ENCODE results near the gene XCL1. TPM values are rescaled to one million over a fixed set of nuclear protein-coding genes. Genes with fewer than 3 reads are reported as not detected.
A peak's percentile ranks its signal among the peaks of the same experiment; 100 is the strongest.

XCL1 gene
- total and polyA plus RNA-seq, 2 experiments from 2014 or later = not detected

- Histone ChIP-seq H3K4me2 (ENCODE audit: unreplicated experiment) (peak overlapping the region; percentile 59), H3K79me2 (ENCODE audit: insufficient read depth) (no peaks in the 10 kb centered on the region), H3F3A (ENCODE audit: insufficient read depth) (peaks cover 13% of the 10 kb centered on the region; the same call in 1 of the 2 replicates), H2AFZ (no peak overlapping the region), H3K9me2 (ENCODE audit: insufficient read depth) (no peaks in the 10 kb centered on the region), H3K4me3 (no peak overlapping the region), H3K9ac (no peak overlapping the region), H3K27me3 (replicated peaks; ENCODE audit: insufficient read depth) (no peaks in the 10 kb centered on the region), H3K4me1 (ENCODE audit: insufficient read depth) (peaks cover 33% of the 10 kb centered on the region), H4K20me1 (ENCODE audit: insufficient read depth) (no peaks in the 10 kb centered on the region), H3K36me3 (ENCODE audit: low read depth) (no peaks in the 10 kb centered on the region), H3K9me3 (ENCODE audit: low read depth) (no peaks in the 10 kb centered on the region), H3K27ac (no peak overlapping the region)
- TF ChIP-seq EZH2 (IDR thresholded peaks at IDR 0.05; ENCODE audit: insufficient read depth, poor library complexity, severe bottlenecking) (no peak), EZH2phosphoT487 (IDR thresholded peaks at IDR 0.05; ENCODE audit: insufficient read depth, low read depth) (no peak)
- no peak for DNase-seq
- in situ Hi-C loops (cut with MboI) = loop anchor here (10.0 kb wide), 2 partner anchors 139 to 239 kb away; no protein-coding TSS in a partner anchor
- WGBS, 2 experiments (ENCODE audit: low coverage in 1 of 2, low lambda C conversion rate in 2 of 2, missing lambda C conversion rate in 2 of 2) = 86 to 89% methylated on average over 6 of the region's 6 CpGs
Measured at GRCh38 chr1:168583571-168583970, 7.2 kb downstream of the XCL1 start.

- H3K27me3 ChIP-seq (replicated peaks; ENCODE audit: insufficient read depth) = no peaks in the 10 kb centered on the region
- H3K27ac ChIP-seq = no peak overlapping the region
- H4K20me1 ChIP-seq (ENCODE audit: insufficient read depth) = no peaks in the 10 kb centered on the region
- no peaks in the 10 kb centered on the region for H3K9me3 ChIP-seq (ENCODE audit: low read depth)
- no peak overlapping the region for H3K9ac ChIP-seq
- no peaks in the 10 kb centered on the region for H3K9me2 ChIP-seq (ENCODE audit: insufficient read depth)
- 24 to 33% methylated on average over 3 of the region's 3 CpGs for WGBS, 2 experiments (ENCODE audit: low coverage in 1 of 2, low lambda C conversion rate in 2 of 2, missing lambda C conversion rate in 2 of 2)
- peaks cover 33% of the 10 kb centered on the region for H3K4me1 ChIP-seq (ENCODE audit: insufficient read depth)
- in situ Hi-C loops (cut with MboI) = loop anchor here (10.0 kb wide), 2 partner anchors 140 to 240 kb away; no protein-coding TSS in a partner anchor
- DNase-seq = peak; percentile 87
- H3K4me2 ChIP-seq (ENCODE audit: unreplicated experiment) = peak overlapping the region; percentile 46
- H2AFZ ChIP-seq = peak overlapping the region; percentile 42; the same call in 1 of the 2 replicates
- H3K36me3 ChIP-seq (ENCODE audit: low read depth) = no peaks in the 10 kb centered on the region
- H3K79me2 ChIP-seq (ENCODE audit: insufficient read depth) = no peaks in the 10 kb centered on the region
- no peak for TF ChIP-seq EZH2 (IDR thresholded peaks at IDR 0.05; ENCODE audit: insufficient read depth, poor library complexity, severe bottlenecking)
- no peak for TF ChIP-seq EZH2phosphoT487 (IDR thresholded peaks at IDR 0.05; ENCODE audit: insufficient read depth, low read depth)
- H3F3A ChIP-seq (ENCODE audit: insufficient read depth) = peaks cover 13% of the 10 kb centered on the region; the same call in 1 of the 2 replicates
- H3K4me3 ChIP-seq = 0 out of 2 replicates have a peak overlapping the region, but pooled peaks have one; percentile 6
Measured at GRCh38 chr1:168585191-168585590, 8.8 kb downstream of the XCL1 start.

GRCh38 chr1:168585937-168586336 is 9.5 kb downstream of the XCL1 start:
- Histone ChIP-seq H3K4me2 (ENCODE audit: unreplicated experiment) (no peak overlapping the region), H3K27ac (no peak overlapping the region), H3K36me3 (ENCODE audit: low read depth) (no peaks in the 10 kb centered on the region), H4K20me1 (ENCODE audit: insufficient read depth) (no peaks in the 10 kb centered on the region), H3F3A (ENCODE audit: insufficient read depth) (peaks cover 13% of the 10 kb centered on the region; the same call in 1 of the 2 replicates), H3K4me3 (no peak overlapping the region), H3K79me2 (ENCODE audit: insufficient read depth) (no peaks in the 10 kb centered on the region), H3K9ac (no peak overlapping the region), H2AFZ (0 out of 2 replicates have a peak overlapping the region, but pooled peaks have one; percentile 42), H3K9me2 (ENCODE audit: insufficient read depth) (no peaks in the 10 kb centered on the region), H3K27me3 (replicated peaks; ENCODE audit: insufficient read depth) (no peaks in the 10 kb centered on the region), H3K9me3 (ENCODE audit: low read depth) (no peaks in the 10 kb centered on the region), H3K4me1 (ENCODE audit: insufficient read depth) (peaks cover 33% of the 10 kb centered on the region)
- WGBS, 2 experiments (ENCODE audit: low coverage in 1 of 2, low lambda C conversion rate in 2 of 2, missing lambda C conversion rate in 2 of 2) = 96 to 100% methylated on average over 1 of the region's 1 CpG
- in situ Hi-C loops (cut with MboI) = loop anchor here (10.0 kb wide), 2 partner anchors 141 to 241 kb away; no protein-coding TSS in a partner anchor
- TF ChIP-seq EZH2phosphoT487 (IDR thresholded peaks at IDR 0.05; ENCODE audit: insufficient read depth, low read depth) (no peak), EZH2 (IDR thresholded peaks at IDR 0.05; ENCODE audit: insufficient read depth, poor library complexity, severe bottlenecking) (no peak)
- DNase-seq = no peak

- 63 to 71% methylated on average over 2 of the region's 2 CpGs for WGBS, 2 experiments (ENCODE audit: low coverage in 1 of 2, low lambda C conversion rate in 2 of 2, missing lambda C conversion rate in 2 of 2)
- Histone ChIP-seq H3K4me1 (ENCODE audit: insufficient read depth) (peaks cover 14% of the 10 kb centered on the region), H2AFZ (no peak overlapping the region), H3K27me3 (replicated peaks; ENCODE audit: insufficient read depth) (no peaks in the 10 kb centered on the region), H3K9ac (no peak overlapping the region), H3K36me3 (ENCODE audit: low read depth) (no peaks in the 10 kb centered on the region), H3K4me3 (no peak overlapping the region), H3K9me3 (ENCODE audit: low read depth) (no peaks in the 10 kb centered on the region), H3F3A (ENCODE audit: insufficient read depth) (0 out of 2 replicates have a peak, but pooled peaks cover 8% of the 10 kb centered on the region), H3K27ac (no peak overlapping the region), H3K9me2 (ENCODE audit: insufficient read depth) (no peaks in the 10 kb centered on the region), H3K79me2 (ENCODE audit: insufficient read depth) (no peaks in the 10 kb centered on the region), H4K20me1 (ENCODE audit: insufficient read depth) (no peaks in the 10 kb centered on the region), H3K4me2 (ENCODE audit: unreplicated experiment) (no peak overlapping the region)
- DNase-seq = no peak
- TF ChIP-seq EZH2phosphoT487 (IDR thresholded peaks at IDR 0.05; ENCODE audit: insufficient read depth, low read depth) = no peak
- no peak for TF ChIP-seq EZH2 (IDR thresholded peaks at IDR 0.05; ENCODE audit: insufficient read depth, poor library complexity, severe bottlenecking)
- in situ Hi-C loops (cut with MboI) = loop anchor here (10.0 kb wide), 2 partner anchors 144 to 244 kb away; no protein-coding TSS in a partner anchor
Measured at GRCh38 chr1:168589167-168589566, 12.8 kb downstream of the XCL1 start.
